HCT116 (cell line): ENCODE results near the gene RHOB. TPM values are rescaled to one million over a fixed set of nuclear protein-coding genes. Genes with fewer than 3 reads are reported as not detected.

Experiments
- ATAC-seq: fragments of 200-7000 bp; cut with Tn5 transposase; 2 replicates; pipeline ENCODE4 v1.9.1; 2020; ENCODE audit warnings: mild to moderate bottlenecking, moderate library complexity
- BruUV-seq: library from RNA; stranded (reverse); fragments of 400-500 nt; replicated peaks from 2 replicates; lab custom pipeline; 2021; lab: Mats Ljungman, UMichigan
- CTCF ChIA-PET: fragments of 300-600 bp; sonication (Branson Sonifier 250); formaldehyde crosslinking; loops from one replicate; lab custom pipeline; 2021; ENCODE audit warnings: antibody characterized with exemption; lab: Charles Lee
- POLR2A ChIA-PET: fragments of 300-600, 350-600 bp; sonication (Branson Sonifier 250); formaldehyde crosslinking; loops from one replicate; lab custom pipeline; 2021; ENCODE audit warnings: antibody characterized with exemption; lab: Charles Lee
- RAD21 ChIA-PET, 2 experiments: fragments of 300-600 bp; sonication (Branson Sonifier 250); formaldehyde crosslinking; loops; one replicate each; lab custom pipeline; 2023; ENCODE audit warnings: low total read pairs in 2 of 2; ENCODE audit not compliant: uncharacterized antibody in 2 of 2, unreplicated experiment in 2 of 2, low non-redundant PET in 1 of 2; lab: Charles Lee
- DNase-seq: peaks from one replicate; pipeline ENCODE4 v3.0.0-alpha.2; 2010; ENCODE audit warnings: low read depth, low spot score
- H2AFZ ChIP-seq: fragments of 200-600 bp; shearing (Covaris generic), sonication (generic); 2 replicates; pipeline ENCODE4 v1.6.1; 2017; ENCODE audit warnings: low read depth, mixed run types, mixed read lengths, antibody characterized with exemption, low read length; ENCODE audit not compliant: poor library complexity, severe bottlenecking
- H3K27ac ChIP-seq: 2 replicates; pipeline ENCODE4 v1.5.1; 2012; ENCODE audit warnings: low read depth, low read length
- H3K27me3 ChIP-seq: fragments of 200-600 bp; sonication (generic); 2 replicates; pipeline ENCODE4 v1.6.1; 2016; ENCODE audit warnings: mixed run types, low read length, mixed read lengths; ENCODE audit not compliant: insufficient read depth
- H3K36me3 ChIP-seq, 2 experiments: fragments of 200-500 bp in 1 of 2; fragments of 200-600 bp in 1 of 2; sonication (Bioruptor generic) in 1 of 2; sonication (generic) in 1 of 2; 2 replicates each; pipeline versions ENCODE4 v1.5.1 to v1.6.1; 2014 to 2016; ENCODE audit warnings: low read length in 2 of 2, inconsistent platforms in 1 of 2, mixed read lengths in 1 of 2, mixed run types in 1 of 2; ENCODE audit not compliant: insufficient read depth in 2 of 2, control insufficient read depth in 1 of 2
- H3K4me1 ChIP-seq, 2 experiments: fragments of 200-600 bp in 1 of 2; sonication (generic) in 1 of 2; 2 replicates each; pipeline versions ENCODE4 v1.5.1 to v1.6.1; 2012 to 2017; ENCODE audit warnings: low read length in 2 of 2, inconsistent platforms in 1 of 2, mild to moderate bottlenecking in 1 of 2, mixed read lengths in 1 of 2, mixed run types in 1 of 2, moderate library complexity in 1 of 2; ENCODE audit not compliant: insufficient read depth in 2 of 2, control insufficient read depth in 1 of 2
- H3K4me2 ChIP-seq: fragments of 200-600 bp; sonication (generic); 2 replicates; pipeline ENCODE4 v1.6.1; 2017; ENCODE audit warnings: mixed run types, low read length, mixed read lengths
- H3K4me3 ChIP-seq, 2 experiments: fragments of 200-600 bp in 1 of 2; sonication (generic) in 1 of 2; replicated peaks in 1 of 2; 2 replicates each; pipeline ENCODE4 v1.5.1; 2011 to 2016; ENCODE audit warnings: low read length in 2 of 2, control low read depth in 1 of 2, low read depth in 1 of 2, mild to moderate bottlenecking in 1 of 2, mixed read lengths in 1 of 2, mixed run types in 1 of 2
- H3K79me2 ChIP-seq: fragments of 200-600 bp; sonication (generic); 2 replicates; pipeline ENCODE4 v1.6.1; 2017; ENCODE audit warnings: mild to moderate bottlenecking, mixed run types, low read length, moderate library complexity, mixed read lengths; ENCODE audit not compliant: insufficient read depth
- H3K9ac ChIP-seq: fragments of 200-600 bp; sonication (generic); 2 replicates; pipeline ENCODE4 v1.6.1; 2016; ENCODE audit warnings: low read length, mixed read lengths
- H3K9me2 ChIP-seq: fragments of 200-600 bp; sonication (generic), shearing (Covaris generic); 2 replicates; pipeline ENCODE4 v1.6.1; 2017; ENCODE audit warnings: mixed run types, mild to moderate bottlenecking, moderate library complexity; ENCODE audit not compliant: insufficient read depth
- H3K9me3 ChIP-seq, 2 experiments: fragments of 200-500 bp in 1 of 2; fragments of 200-600 bp in 1 of 2; sonication (Bioruptor generic) in 1 of 2; sonication (generic) in 1 of 2; 2 replicates each; pipeline ENCODE4 v1.6.1; 2014 to 2017; ENCODE audit warnings: low read length in 2 of 2, mixed read lengths in 2 of 2, inconsistent platforms in 1 of 2, low read depth in 1 of 2, mild to moderate bottlenecking in 1 of 2, mixed run types in 1 of 2, moderate library complexity in 1 of 2; ENCODE audit not compliant: control insufficient read depth in 1 of 2, insufficient read depth in 1 of 2
- H4K20me1 ChIP-seq: fragments of 200-600 bp; sonication (generic), shearing (Covaris generic); 2 replicates; pipeline ENCODE4 v1.6.1; 2017; ENCODE audit warnings: mixed run types, mild to moderate bottlenecking, moderate library complexity; ENCODE audit not compliant: insufficient read depth
- ATF3 ChIP-seq: IDR thresholded peaks from 2 replicates; pipeline ENCODE4 v1.6.1; 2012
- CBX3 ChIP-seq: IDR thresholded peaks from 2 replicates; pipeline ENCODE4 v1.6.1; 2012; ENCODE audit warnings: low read depth
- CEBPB ChIP-seq: IDR thresholded peaks from 2 replicates; pipeline ENCODE4 v1.6.1; 2012; ENCODE audit warnings: low read depth
- EGR1 ChIP-seq: IDR thresholded peaks from 2 replicates; pipeline ENCODE4 v1.6.1; 2012; ENCODE audit warnings: low read depth
- EZH2 ChIP-seq: fragments of 200-600 bp; sonication (generic); IDR thresholded peaks from 2 replicates; pipeline ENCODE4 v1.6.1; 2017; ENCODE audit warnings: antibody characterized with exemption, mixed run types
- EZH2phosphoT487 ChIP-seq: fragments of 200-600 bp; IDR thresholded peaks from 2 replicates; pipeline ENCODE4 v1.6.1; 2018; ENCODE audit warnings: antibody characterized with exemption, borderline replicate concordance
- MAX ChIP-seq: IDR thresholded peaks from 2 replicates; pipeline ENCODE4 v1.6.1; 2012
- POLR2A ChIP-seq: IDR thresholded peaks from 2 replicates; pipeline ENCODE4 v1.7.0; 2011; ENCODE audit warnings: borderline replicate concordance; ENCODE audit not compliant: insufficient read depth, insufficient read length; ENCODE audit errors: extremely low read depth
- POLR2AphosphoS5 ChIP-seq: IDR thresholded peaks from 2 replicates; pipeline ENCODE4 v1.6.1; 2011; ENCODE audit warnings: mild to moderate bottlenecking, low read depth, low read length, moderate library complexity
- RAD21 ChIP-seq: IDR thresholded peaks from 2 replicates; pipeline ENCODE4 v1.6.1; 2012; ENCODE audit warnings: low read depth, mild to moderate bottlenecking
- SIN3A ChIP-seq: IDR thresholded peaks from 2 replicates; pipeline ENCODE4 v1.6.1; 2012; ENCODE audit warnings: low read depth
- SRF ChIP-seq: IDR thresholded peaks from 2 replicates; pipeline ENCODE4 v1.6.1; 2012; ENCODE audit warnings: low read depth
- TCF7L2 ChIP-seq: IDR thresholded peaks from 2 replicates; pipeline ENCODE4 v1.7.0; 2011; ENCODE audit warnings: borderline replicate concordance, inconsistent platforms; ENCODE audit not compliant: insufficient read depth, insufficient read length; ENCODE audit errors: extremely low read depth
- YY1 ChIP-seq: IDR thresholded peaks from 2 replicates; pipeline ENCODE4 v1.6.1; 2011; ENCODE audit warnings: low read length, low read depth, moderate library complexity, mild to moderate bottlenecking; ENCODE audit not compliant: insufficient replicate concordance; ENCODE audit errors: extremely low read depth
- ZBTB33 ChIP-seq: IDR thresholded peaks from 2 replicates; pipeline ENCODE4 v1.6.1; 2011; ENCODE audit warnings: mild to moderate bottlenecking, low read length, moderate library complexity; ENCODE audit not compliant: insufficient replicate concordance; ENCODE audit errors: extremely low read depth
- ZFX ChIP-seq: fragments of 450-650 bp; IDR thresholded peaks from 2 replicates; pipeline ENCODE4 v1.6.1; 2017
- intact Hi-C: fragments of 100-400 bp; cut with micrococcal nuclease; formaldehyde crosslinking; loops from 2 replicates; pipeline ENCODE4 v1.10.0; 2022
- total RNA-seq: library from RNA; stranded (reverse); gene quantifications from one replicate; pipeline ENCODE4 v1.2.1, GENCODE V29; 2021; ENCODE audit not compliant: unreplicated experiment

The RHOB gene
- total RNA-seq, 1 experiment from 2014 or later = 72.9 TPM

- TF ChIP-seq ZBTB33 (no peak), POLR2AphosphoS5 (no peak), EZH2 (no peak), ZFX (no peak), MAX (no peak), YY1 (no peak), EGR1 (no peak), POLR2A (no peak), RAD21 (no peak), EZH2phosphoT487 (no peak), CEBPB (no peak)
Measured at GRCh38 chr2:20409039-20409438, 37.8 kb upstream of the RHOB start (continued).

GRCh38 chr2:20410556-20411277, 36.2 kb upstream of the RHOB start:
- no peak overlapping the region for H3K9ac ChIP-seq
- TF ChIP-seq TCF7L2 (no peak), POLR2AphosphoS5 (no peak), ATF3 (no peak), SRF (no peak), CBX3 (no peak), ZFX (no peak), SIN3A (no peak)
- ChIA-PET CTCF (interaction anchor here (1.0 to 5.6 kb wide), 12 partner anchors 8 to 241 kb away, joined by 3 to 53 read pairs (median 8); no protein-coding TSS in a partner anchor), RAD21 (interaction anchor here (0.9 to 2.1 kb wide), 8 partner anchors 12 to 240 kb away, joined by 3 to 10 read pairs (median 6); partner anchors contain the start of gene RHOB (in 1 of the 2)), POLR2A (interaction anchor here (0.6 to 2.4 kb wide), 4 partner anchors 29 to 39 kb away, joined by 3 to 14 read pairs (median 8); partner anchors contain the start of gene RHOB)
- H3K27me3 ChIP-seq = no peaks in the 10 kb centered on the region
- H3K4me1 ChIP-seq = peaks cover 0 to 2% of the 10 kb centered on the region in 2 experiments; a peak in 1 of 4 replicates
- no peak overlapping the region for H3K4me2 ChIP-seq
- no peak overlapping the region for H2AFZ ChIP-seq
- no peaks in the 10 kb centered on the region for H4K20me1 ChIP-seq
- no peak overlapping the region for H3K4me3 ChIP-seq
- H3K9me3 ChIP-seq = peaks cover 0 to 11% of the 10 kb centered on the region in 2 experiments; a peak in 1 of 4 replicates
- H3K27ac ChIP-seq = no peak overlapping the region
- no peaks in the 10 kb centered on the region for H3K9me2 ChIP-seq
- no peaks in the 10 kb centered on the region for H3K79me2 ChIP-seq
- no TSS peak for BruUV-seq
- H3K36me3 ChIP-seq = no peaks in the 10 kb centered on the region
- 0 out of 2 replicates have a peak, but pooled peaks have one; percentile 4 for ATAC-seq
- intact Hi-C loops = loop anchor here (1.0 kb wide), 2 partner anchors 226 to 232 kb away; no protein-coding TSS in a partner anchor
- no peak for DNase-seq
